OCI-LY7 (cell line): ENCODE measurements around the gene HABP2. TPM values are rescaled to one million over a fixed set of nuclear protein-coding genes. Genes with fewer than 3 reads are reported as not detected.

Source experiments
- BruUV-seq: library from RNA; stranded (reverse); fragments of 400-500 nt; replicated peaks from 2 replicates; lab custom pipeline; 2021; lab: Mats Ljungman, UMichigan
- CTCF ChIA-PET: fragments of 300-600 bp; sonication (Branson Sonifier 250); formaldehyde crosslinking; loops from one replicate; lab custom pipeline; 2022; ENCODE audit warnings: antibody characterized with exemption; ENCODE audit not compliant: unreplicated experiment; lab: Charles Lee
- POLR2A ChIA-PET: fragments of 300-600 bp; sonication (Branson Sonifier 250); formaldehyde crosslinking; loops from one replicate; lab custom pipeline; 2022; ENCODE audit warnings: antibody characterized with exemption; lab: Charles Lee
- DNase-seq: peaks from one replicate; pipeline ENCODE4 v3.0.0-alpha.2; 2015; ENCODE audit warnings: low spot score
- H2AFZ ChIP-seq: fragments of 200-600 bp; sonication (generic), shearing (Covaris generic); 2 replicates; pipeline ENCODE4 v1.6.1; 2014; ENCODE audit warnings: mild to moderate bottlenecking, antibody characterized with exemption, low read length, moderate library complexity
- H3K27ac ChIP-seq: fragments of 200-600 bp; sonication (generic); 2 replicates; pipeline ENCODE4 v1.5.1; 2014; ENCODE audit warnings: mixed run types, low read depth, mild to moderate bottlenecking, moderate library complexity, low read length, inconsistent platforms; ENCODE audit not compliant: poor library complexity, severe bottlenecking
- H3K36me3 ChIP-seq: fragments of 200-600 bp; sonication (generic); 2 replicates; pipeline ENCODE4 v1.6.1; 2014; ENCODE audit warnings: mild to moderate bottlenecking, antibody characterized with exemption, low read length, moderate library complexity, mixed read lengths; ENCODE audit not compliant: insufficient read depth
- H3K4me1 ChIP-seq: fragments of 200-600 bp; sonication (generic); 2 replicates; pipeline ENCODE4 v1.5.1; 2014; ENCODE audit warnings: mild to moderate bottlenecking, low read length; ENCODE audit not compliant: insufficient read depth, poor library complexity, severe bottlenecking
- H3K4me2 ChIP-seq: fragments of 200-600 bp; sonication (generic); 2 replicates; pipeline ENCODE4 v1.6.1; 2014; ENCODE audit warnings: mild to moderate bottlenecking, low read length
- H3K4me3 ChIP-seq: fragments of 200-600 bp; sonication (generic); 2 replicates; pipeline ENCODE4 v1.5.1; 2014; ENCODE audit warnings: mild to moderate bottlenecking, low read depth, low read length; ENCODE audit not compliant: poor library complexity, severe bottlenecking
- H3K79me2 ChIP-seq: fragments of 200-600 bp; sonication (generic); 2 replicates; pipeline ENCODE4 v1.6.1; 2016; ENCODE audit warnings: low read depth, mild to moderate bottlenecking, low read length, moderate library complexity, mixed read lengths; ENCODE audit not compliant: insufficient read depth
- H3K9me2 ChIP-seq: fragments of 200-600 bp; sonication (generic); 2 replicates; pipeline ENCODE4 v1.6.1; 2016; ENCODE audit warnings: mild to moderate bottlenecking, low read length, mixed read lengths; ENCODE audit not compliant: insufficient read depth
- H3K9me3 ChIP-seq: fragments of 200-600 bp; sonication (generic); 2 replicates; pipeline ENCODE4 v1.6.1; 2014; ENCODE audit warnings: mild to moderate bottlenecking, mixed run types, low read length, mixed read lengths
- H4K20me1 ChIP-seq: fragments of 200-600 bp; sonication (generic); 2 replicates; pipeline ENCODE4 v1.6.1; 2014; ENCODE audit warnings: mild to moderate bottlenecking, antibody characterized with exemption, low read length, moderate library complexity, mixed read lengths; ENCODE audit not compliant: insufficient read depth
- EZH2phosphoT487 ChIP-seq: fragments of 200-600 bp; sonication (generic); IDR thresholded peaks from 2 replicates; pipeline ENCODE4 v1.6.1; 2018; ENCODE audit warnings: low read depth, borderline replicate concordance, mild to moderate bottlenecking, mixed run types, antibody characterized with exemption, low read length, moderate library complexity, mixed read lengths
- intact Hi-C: fragments of 100-400 bp; cut with micrococcal nuclease; formaldehyde crosslinking; loops from one replicate; pipeline ENCODE4 v1.10.0; 2022; ENCODE audit not compliant: unreplicated experiment
- total RNA-seq, 2 experiments: library from RNA; depleted of rRNA in 1 of 2; stranded (reverse); fragments of >200 nt in 1 of 2; shearing (Covaris generic) in 1 of 2; gene quantifications; 2 replicates each; pipeline ENCODE4 v1.2.3, GENCODE V29; 2014 to 2022
- TF ChIP-seq, protein P1 (sequence below): fragments of 200-600 bp; sonication (generic); conservative IDR thresholded peaks from 2 replicates; pipeline ENCODE4 v1.5.1; 2014; ENCODE audit warnings: mild to moderate bottlenecking, antibody characterized with exemption, low read length, moderate library complexity, mixed read lengths

The HABP2 gene
- total RNA-seq, 2 experiments from 2014 or later: not detected

DNA sequence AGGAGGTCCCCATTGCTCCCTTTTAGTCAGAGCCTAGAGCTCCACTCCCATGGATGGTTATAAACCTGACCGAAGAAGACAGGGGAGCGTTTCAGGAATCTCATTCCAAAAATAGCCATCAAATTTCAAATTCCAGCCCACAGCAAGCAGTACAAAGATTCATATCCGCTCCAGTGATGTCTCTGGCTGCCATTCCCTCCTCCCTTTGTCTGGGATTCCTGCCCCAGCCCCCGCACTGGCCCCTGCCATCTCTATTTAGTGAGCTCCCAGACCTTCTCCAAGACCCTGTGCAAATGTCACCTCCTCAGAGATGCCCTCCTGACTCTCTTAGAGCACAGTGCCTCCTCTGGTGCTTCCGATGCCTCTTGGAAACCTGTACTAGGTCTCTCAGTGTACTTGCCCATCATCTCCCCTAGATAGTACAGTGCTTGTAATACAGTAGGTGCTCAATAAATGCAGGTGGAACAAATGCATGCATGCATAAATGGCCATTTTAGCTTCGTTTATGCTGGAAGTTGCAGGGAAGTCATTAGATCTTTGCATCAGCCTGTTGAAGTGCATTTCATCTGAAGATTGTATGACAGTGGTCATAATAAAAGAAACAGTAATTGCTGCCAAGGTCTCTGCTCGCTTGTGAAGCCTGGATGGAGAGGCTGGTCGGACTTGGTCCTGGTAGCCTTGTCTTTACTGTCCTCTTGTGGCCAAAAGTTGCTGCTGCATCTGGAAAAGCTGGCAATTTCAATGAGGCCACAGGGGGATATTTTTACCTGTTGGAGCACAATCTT, 32.0 kb upstream of the HABP2 start:
- Histone ChIP-seq H3K36me3 (no peaks in the 10 kb centered on the region), H2AFZ (no peak overlapping the region), H3K27ac (no peak overlapping the region), H3K4me2 (no peak overlapping the region), H3K4me1 (no peaks in the 10 kb centered on the region), H4K20me1 (no peaks in the 10 kb centered on the region), H3K4me3 (no peak overlapping the region), H3K79me2 (no peaks in the 10 kb centered on the region), H3K9me2 (no peaks in the 10 kb centered on the region), H3K9me3 (no peaks in the 10 kb centered on the region)
- TF ChIP-seq EZH2phosphoT487: no peak
- TF ChIP-seq, protein P1, sequence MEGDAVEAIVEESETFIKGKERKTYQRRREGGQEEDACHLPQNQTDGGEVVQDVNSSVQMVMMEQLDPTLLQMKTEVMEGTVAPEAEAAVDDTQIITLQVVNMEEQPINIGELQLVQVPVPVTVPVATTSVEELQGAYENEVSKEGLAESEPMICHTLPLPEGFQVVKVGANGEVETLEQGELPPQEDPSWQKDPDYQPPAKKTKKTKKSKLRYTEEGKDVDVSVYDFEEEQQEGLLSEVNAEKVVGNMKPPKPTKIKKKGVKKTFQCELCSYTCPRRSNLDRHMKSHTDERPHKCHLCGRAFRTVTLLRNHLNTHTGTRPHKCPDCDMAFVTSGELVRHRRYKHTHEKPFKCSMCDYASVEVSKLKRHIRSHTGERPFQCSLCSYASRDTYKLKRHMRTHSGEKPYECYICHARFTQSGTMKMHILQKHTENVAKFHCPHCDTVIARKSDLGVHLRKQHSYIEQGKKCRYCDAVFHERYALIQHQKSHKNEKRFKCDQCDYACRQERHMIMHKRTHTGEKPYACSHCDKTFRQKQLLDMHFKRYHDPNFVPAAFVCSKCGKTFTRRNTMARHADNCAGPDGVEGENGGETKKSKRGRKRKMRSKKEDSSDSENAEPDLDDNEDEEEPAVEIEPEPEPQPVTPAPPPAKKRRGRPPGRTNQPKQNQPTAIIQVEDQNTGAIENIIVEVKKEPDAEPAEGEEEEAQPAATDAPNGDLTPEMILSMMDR: peak; percentile 91
- DNase-seq: peak; percentile 47
- intact Hi-C loops: loop anchor here (5.0 kb wide), 1 partner anchor 1044 kb away; no protein-coding TSS in a partner anchor
- BruUV-seq: no TSS peak
- ChIA-PET CTCF (interaction anchor here (0.6 kb wide), 1 partner anchor 622 kb away, joined by 3 read pairs; no protein-coding TSS in a partner anchor), POLR2A (no interaction called here)

DNA sequence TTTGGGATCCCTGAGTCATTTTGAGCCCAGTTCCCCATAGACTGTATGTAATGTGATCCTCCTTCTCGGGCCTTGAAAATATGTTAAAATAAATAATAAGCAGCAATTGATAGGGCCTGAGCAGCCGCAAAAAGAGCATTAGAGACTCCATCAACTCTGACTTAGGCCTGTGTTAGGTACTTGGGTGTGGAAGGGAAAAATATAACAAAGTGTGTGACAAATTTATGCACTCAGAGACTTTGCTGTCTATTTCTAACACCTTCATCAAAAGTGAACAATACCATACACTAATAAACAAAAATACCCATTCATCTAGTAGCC, 31.4 kb upstream of the HABP2 start:
- H4K20me1 ChIP-seq: no peaks in the 10 kb centered on the region
- H3K9me2 ChIP-seq: no peaks in the 10 kb centered on the region
- H2AFZ ChIP-seq: no peak overlapping the region
- ChIA-PET CTCF (no interaction called here), POLR2A (no interaction called here)
- no peaks in the 10 kb centered on the region for H3K79me2 ChIP-seq
- no peak overlapping the region for H3K4me3 ChIP-seq
- H3K9me3 ChIP-seq: no peaks in the 10 kb centered on the region
- H3K27ac ChIP-seq: no peak overlapping the region
- no peaks in the 10 kb centered on the region for H3K36me3 ChIP-seq
- no peak overlapping the region for H3K4me2 ChIP-seq
- BruUV-seq: no TSS peak
- no peak for DNase-seq
- no peaks in the 10 kb centered on the region for H3K4me1 ChIP-seq
- intact Hi-C loops: loop anchor here (5.0 kb wide), 1 partner anchor 1044 kb away; no protein-coding TSS in a partner anchor
- TF ChIP-seq, protein P1: peak; percentile 31; the same call in 1 of the 2 replicates
- TF ChIP-seq EZH2phosphoT487: no peak

DNA sequence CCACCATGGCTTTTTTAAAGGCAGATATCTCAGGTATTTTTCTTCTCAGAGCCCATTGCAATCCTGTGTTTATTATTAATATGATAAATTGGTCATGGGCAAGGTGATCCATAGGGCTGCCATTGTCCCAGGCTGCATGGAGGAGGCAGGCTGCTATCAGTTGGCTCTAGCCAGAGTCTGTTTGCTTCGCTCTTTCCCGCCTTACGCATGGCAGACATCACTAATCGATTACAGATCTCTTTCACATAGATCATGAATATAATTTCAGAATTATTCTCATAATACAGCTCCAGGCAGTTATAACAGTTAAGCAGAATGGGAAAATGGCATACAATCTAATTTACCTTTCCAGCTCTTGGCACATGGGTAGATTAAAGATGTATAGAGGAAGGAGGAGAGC, 30.4 kb upstream of the HABP2 start:
- TF ChIP-seq, protein P1: no peak
- TF ChIP-seq EZH2phosphoT487: no peak
- ChIA-PET CTCF (no interaction called here), POLR2A (interaction anchor here (0.6 kb wide), 1 partner anchor 1097 kb away, joined by 4 read pairs; no protein-coding TSS in a partner anchor)
- Histone ChIP-seq H3K9me3 (no peaks in the 10 kb centered on the region), H3K36me3 (no peaks in the 10 kb centered on the region), H4K20me1 (no peaks in the 10 kb centered on the region), H2AFZ (no peak overlapping the region), H3K4me2 (no peak overlapping the region), H3K27ac (no peak overlapping the region), H3K9me2 (no peaks in the 10 kb centered on the region), H3K4me3 (no peak overlapping the region), H3K4me1 (no peaks in the 10 kb centered on the region), H3K79me2 (no peaks in the 10 kb centered on the region)
- no TSS peak for BruUV-seq
- DNase-seq: no peak
- intact Hi-C loops: loop anchor here (5.0 kb wide), 1 partner anchor 1045 kb away; no protein-coding TSS in a partner anchor
